Measurements from ENCODE around the gene PARD3B. TPM values are rescaled to one million over a fixed set of nuclear protein-coding genes. Genes with fewer than 3 reads are reported as not detected.
A peak's percentile ranks its signal among the peaks of the same experiment; 100 is the strongest.

The PARD3B gene
- total and polyA plus RNA-seq, 4 donors, result 6.8 to 50.9 (median 22.5) TPM

DNA sequence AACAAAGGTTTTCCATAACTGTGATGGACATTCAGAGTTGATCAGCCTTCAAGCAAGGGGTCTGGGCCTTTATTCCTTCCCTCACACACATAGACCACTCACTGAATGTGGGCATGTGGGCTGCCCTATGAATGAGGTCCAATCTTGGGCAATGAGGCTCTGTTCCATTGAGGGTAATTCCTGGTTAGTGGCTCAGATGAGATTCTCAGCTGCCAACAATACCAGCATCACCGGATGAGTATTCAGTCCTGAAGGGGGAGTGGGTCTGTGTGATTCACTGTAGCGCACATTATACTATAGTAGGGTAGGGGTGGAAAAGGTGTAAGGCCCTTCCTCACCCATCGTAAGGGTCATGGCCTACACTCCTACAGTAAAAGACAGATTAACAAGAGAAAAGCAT lies 9.9 kb upstream of the PARD3B start:
- no peak overlapping the region for H3K27ac ChIP-seq (ENCODE audit: low read depth in 1 of 2, low read length in 2 of 2)
- no peak overlapping the region for H3K4me3 ChIP-seq (ENCODE audit: low read length in 2 of 2)
- WGBS, 2 donors, result 95 to 97% methylated on average over 3 of the region's 3 CpGs
- no peaks in the 10 kb centered on the region for H3K27me3 ChIP-seq (ENCODE audit: control insufficient read depth in 1 of 2, insufficient read depth in 2 of 2, low read length in 1 of 2)
- intact Hi-C loops (cut with DNase I), result no loop called here
- ATAC-seq (ENCODE audit: low FRiP score) (no peak), DNase-seq (no peak)
- H3K9me3 ChIP-seq (ENCODE audit: control insufficient read depth, low read length), result no peaks in the 10 kb centered on the region
- H3K36me3 ChIP-seq (ENCODE audit: control insufficient read depth in 1 of 2, insufficient read depth in 2 of 2, low read length in 1 of 2), result no peaks in the 10 kb centered on the region
- no peaks in the 10 kb centered on the region for H3K4me1 ChIP-seq (ENCODE audit: control insufficient read depth in 1 of 2, insufficient read depth in 2 of 2, low read length in 2 of 2)

GRCh38 chr2:204535764-204536163 lies 9.5 kb upstream of the PARD3B start:
- DNase-seq (no peak), ATAC-seq (ENCODE audit: low FRiP score) (no peak)
- no peaks in the 10 kb centered on the region for H3K4me1 ChIP-seq (ENCODE audit: control insufficient read depth in 1 of 2, insufficient read depth in 2 of 2, low read length in 2 of 2)
- H3K4me3 ChIP-seq (ENCODE audit: low read length in 2 of 2), result no peak overlapping the region
- H3K27ac ChIP-seq (ENCODE audit: low read depth in 1 of 2, low read length in 2 of 2), result no peak overlapping the region
- WGBS, 2 donors, result 99 to 100% methylated on average over 1 of the region's 1 CpG
- no peaks in the 10 kb centered on the region for H3K36me3 ChIP-seq (ENCODE audit: control insufficient read depth in 1 of 2, insufficient read depth in 2 of 2, low read length in 1 of 2)
- H3K9me3 ChIP-seq (ENCODE audit: control insufficient read depth, low read length), result no peaks in the 10 kb centered on the region
- H3K27me3 ChIP-seq (ENCODE audit: control insufficient read depth in 1 of 2, insufficient read depth in 2 of 2, low read length in 1 of 2), result no peaks in the 10 kb centered on the region
- intact Hi-C loops (cut with DNase I), result no loop called here

- H3K9me3 ChIP-seq (ENCODE audit: control insufficient read depth, low read length), result no peaks in the 10 kb centered on the region
- intact Hi-C loops (cut with DNase I), result no loop called here
- DNase-seq (no peak), ATAC-seq (ENCODE audit: low FRiP score) (no peak)
- 61% methylated on average over 10 of the region's 10 CpGs for WGBS, 2 donors
- H3K4me3 ChIP-seq (ENCODE audit: low read length in 2 of 2), result no peak overlapping the region
- no peaks in the 10 kb centered on the region for H3K27me3 ChIP-seq (ENCODE audit: control insufficient read depth in 1 of 2, insufficient read depth in 2 of 2, low read length in 1 of 2)
- no peak overlapping the region for H3K27ac ChIP-seq (ENCODE audit: low read depth in 1 of 2, low read length in 2 of 2)
- H3K4me1 ChIP-seq (ENCODE audit: control insufficient read depth in 1 of 2, insufficient read depth in 2 of 2, low read length in 2 of 2), result no peaks in the 10 kb centered on the region
- no peaks in the 10 kb centered on the region for H3K36me3 ChIP-seq (ENCODE audit: control insufficient read depth in 1 of 2, insufficient read depth in 2 of 2, low read length in 1 of 2)
These were observed 6.9 kb upstream of the PARD3B start for GRCh38 chr2:204538182-204539018.

GRCh38 chr2:204539019-204539385 lies 6.3 kb upstream of the PARD3B start:
- no peaks in the 10 kb centered on the region for H3K36me3 ChIP-seq (ENCODE audit: control insufficient read depth in 1 of 2, insufficient read depth in 2 of 2, low read length in 1 of 2)
- H3K27me3 ChIP-seq (ENCODE audit: control insufficient read depth in 1 of 2, insufficient read depth in 2 of 2, low read length in 1 of 2), result no peaks in the 10 kb centered on the region
- intact Hi-C loops (cut with DNase I), result no loop called here
- no peaks in the 10 kb centered on the region for H3K4me1 ChIP-seq (ENCODE audit: control insufficient read depth in 1 of 2, insufficient read depth in 2 of 2, low read length in 2 of 2)
- WGBS, 2 donors, result 98 to 100% methylated on average over 1 of the region's 1 CpG
- no peak overlapping the region for H3K4me3 ChIP-seq (ENCODE audit: low read length in 2 of 2)
- ATAC-seq (ENCODE audit: low FRiP score) (no peak), DNase-seq (no peak)
- no peaks in the 10 kb centered on the region for H3K9me3 ChIP-seq (ENCODE audit: control insufficient read depth, low read length)
- H3K27ac ChIP-seq (ENCODE audit: low read depth in 1 of 2, low read length in 2 of 2), result no peak overlapping the region

- no peaks in the 10 kb centered on the region for H3K4me1 ChIP-seq (ENCODE audit: control insufficient read depth in 1 of 2, insufficient read depth in 2 of 2, low read length in 2 of 2)
- H3K36me3 ChIP-seq (ENCODE audit: control insufficient read depth in 1 of 2, insufficient read depth in 2 of 2, low read length in 1 of 2), result no peaks in the 10 kb centered on the region
- no peak overlapping the region for H3K27ac ChIP-seq (ENCODE audit: low read depth in 1 of 2, low read length in 2 of 2)
- intact Hi-C loops (cut with DNase I), result loop anchor here in 1 of 2 donors (10.0 kb wide), 1 partner anchor 87 kb away; no protein-coding TSS in a partner anchor
- H3K4me3 ChIP-seq (ENCODE audit: low read length in 2 of 2), result no peak overlapping the region
- 98 to 100% methylated on average over 2 of the region's 2 CpGs for WGBS, 2 donors
- no peaks in the 10 kb centered on the region for H3K27me3 ChIP-seq (ENCODE audit: control insufficient read depth in 1 of 2, insufficient read depth in 2 of 2, low read length in 1 of 2)
- DNase-seq (no peak), ATAC-seq (ENCODE audit: low FRiP score) (no peak)
- no peaks in the 10 kb centered on the region for H3K9me3 ChIP-seq (ENCODE audit: control insufficient read depth, low read length)
These were observed 3.6 kb upstream of the PARD3B start for GRCh38 chr2:204541637-204542036.

GRCh38 chr2:204542982-204543608 lies 2.2 kb upstream of the PARD3B start:
- H3K27me3 ChIP-seq (ENCODE audit: control insufficient read depth in 1 of 2, insufficient read depth in 2 of 2, low read length in 1 of 2), result no peaks in the 10 kb centered on the region
- 81 to 87% methylated on average over 4 of the region's 4 CpGs for WGBS, 2 donors
- intact Hi-C loops (cut with DNase I), result loop anchor here in 1 of 2 donors (10.0 kb wide), 1 partner anchor 88 kb away; no protein-coding TSS in a partner anchor
- no peak for DNase-seq
- H3K27ac ChIP-seq (ENCODE audit: low read depth in 1 of 2, low read length in 2 of 2), result no peak overlapping the region
- no peaks in the 10 kb centered on the region for H3K36me3 ChIP-seq (ENCODE audit: control insufficient read depth in 1 of 2, insufficient read depth in 2 of 2, low read length in 1 of 2)
- H3K4me1 ChIP-seq (ENCODE audit: control insufficient read depth in 1 of 2, insufficient read depth in 2 of 2, low read length in 2 of 2), result no peaks in the 10 kb centered on the region
- no peaks in the 10 kb centered on the region for H3K9me3 ChIP-seq (ENCODE audit: control insufficient read depth, low read length)
- ATAC-seq (ENCODE audit: low FRiP score), result no peak
- no peak overlapping the region for H3K4me3 ChIP-seq (ENCODE audit: low read length in 2 of 2)

DNA sequence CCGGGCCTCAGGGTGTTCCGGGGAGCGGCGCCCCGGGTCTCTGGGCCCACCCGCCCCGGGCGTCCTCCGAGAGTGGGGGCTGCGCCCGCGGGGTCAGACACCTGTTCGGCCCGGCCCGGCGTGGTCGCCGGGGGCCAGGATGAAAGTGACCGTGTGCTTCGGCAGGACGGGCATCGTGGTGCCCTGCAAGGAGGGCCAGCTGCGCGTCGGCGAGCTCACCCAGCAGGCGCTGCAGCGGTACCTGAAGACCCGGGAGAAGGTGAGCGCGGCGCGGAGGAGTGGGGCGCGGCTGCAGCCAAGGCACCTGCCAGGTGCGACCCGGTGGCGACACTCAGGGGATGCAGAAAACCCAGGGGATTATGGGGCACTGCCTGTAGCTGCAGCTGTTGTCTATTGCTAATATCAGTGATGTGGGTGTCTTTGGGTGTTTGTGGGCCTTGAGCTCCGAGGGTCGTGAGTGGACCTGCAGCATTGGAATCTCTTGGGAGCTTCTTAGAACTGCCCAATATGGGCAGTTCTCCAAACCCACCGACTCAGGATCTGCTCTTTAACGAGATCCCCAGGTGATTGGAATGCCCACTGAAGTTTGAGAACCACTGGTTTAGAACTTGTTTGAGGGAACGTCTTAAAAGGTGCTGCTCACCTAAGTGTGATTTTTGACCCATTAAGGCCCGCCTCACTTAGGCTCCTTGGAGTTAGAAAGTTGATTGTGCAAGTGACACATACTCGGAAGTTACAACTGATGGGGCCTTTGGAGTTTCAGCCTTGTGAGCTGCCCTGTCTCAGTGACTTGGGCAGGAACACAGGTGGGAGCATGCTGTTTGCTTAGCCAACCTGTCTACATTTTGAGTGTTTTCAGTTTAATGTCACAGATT lies 823 bp downstream of the PARD3B start:
- Histone ChIP-seq H3K27ac (ENCODE audit: low read depth in 1 of 2, low read length in 2 of 2) (peak overlapping the region in 1 of 2 donors; percentile 38), H3K36me3 (ENCODE audit: control insufficient read depth in 1 of 2, insufficient read depth in 2 of 2, low read length in 1 of 2) (no peaks in the 10 kb centered on the region), H3K4me1 (ENCODE audit: control insufficient read depth in 1 of 2, insufficient read depth in 2 of 2, low read length in 2 of 2) (no peaks in the 10 kb centered on the region), H3K4me3 (ENCODE audit: low read length in 2 of 2) (peak overlapping the region; percentile 81), H3K27me3 (ENCODE audit: control insufficient read depth in 1 of 2, insufficient read depth in 2 of 2, low read length in 1 of 2) (no peaks in the 10 kb centered on the region), H3K9me3 (ENCODE audit: control insufficient read depth, low read length) (no peaks in the 10 kb centered on the region)
- peak; percentile 53 for ATAC-seq (ENCODE audit: low FRiP score)
- 2 to 3% methylated on average over 45 of the region's 45 CpGs for WGBS, 2 donors
- DNase-seq, result peak in 1 of 2 donors; percentile 77
- intact Hi-C loops (cut with DNase I), result loop anchor here in 1 of 2 donors (10.0 kb wide), 1 partner anchor 91 kb away; no protein-coding TSS in a partner anchor

GRCh38 chr2:204550751-204551511 lies 5.7 kb downstream of the PARD3B start:
- peak overlapping the region; percentile 27 to 76 for H3K27ac ChIP-seq (ENCODE audit: low read depth in 1 of 2, low read length in 2 of 2)
- DNase-seq (no peak), ATAC-seq (ENCODE audit: low FRiP score) (peak; percentile 6)
- H3K4me1 ChIP-seq (ENCODE audit: control insufficient read depth in 1 of 2, insufficient read depth in 2 of 2, low read length in 2 of 2), result no peaks in the 10 kb centered on the region
- H3K9me3 ChIP-seq (ENCODE audit: control insufficient read depth, low read length), result no peaks in the 10 kb centered on the region
- no peak overlapping the region for H3K4me3 ChIP-seq (ENCODE audit: low read length in 2 of 2)
- WGBS, 2 donors, result 30 to 32% methylated on average over 3 of the region's 3 CpGs
- no peaks in the 10 kb centered on the region for H3K27me3 ChIP-seq (ENCODE audit: control insufficient read depth in 1 of 2, insufficient read depth in 2 of 2, low read length in 1 of 2)
- intact Hi-C loops (cut with DNase I), result no loop called here
- H3K36me3 ChIP-seq (ENCODE audit: control insufficient read depth in 1 of 2, insufficient read depth in 2 of 2, low read length in 1 of 2), result no peaks in the 10 kb centered on the region

All from aorta (tissue), 5 donors.